HCT116 (cell line): ENCODE data around the gene HYLS1.

Experiments used
- ATF3 ChIP-seq: IDR thresholded peaks from 2 replicates; pipeline ENCODE4 v1.6.1; 2012
- CTCF ChIP-seq, 3 experiments: fragments of 200-600 bp in 1 of 3; sonication (generic) in 1 of 3; IDR thresholded peaks in 2 of 3; conservative IDR thresholded peaks in 1 of 3; 2 replicates each; pipeline ENCODE4 v1.5.1; 2012 to 2017; ENCODE audit warnings: low read depth in 2 of 3, low read length in 2 of 3, antibody characterized with exemption in 1 of 3, borderline replicate concordance in 1 of 3, control low read depth in 1 of 3, mild to moderate bottlenecking in 1 of 3, mixed read lengths in 1 of 3, mixed run types in 1 of 3, moderate library complexity in 1 of 3; ENCODE audit not compliant: insufficient read depth in 1 of 3
- EGR1 ChIP-seq: IDR thresholded peaks from 2 replicates; pipeline ENCODE4 v1.6.1; 2012; ENCODE audit warnings: low read depth
- JUND ChIP-seq: IDR thresholded peaks from 2 replicates; pipeline ENCODE4 v1.6.1; 2012
- MAX ChIP-seq: IDR thresholded peaks from 2 replicates; pipeline ENCODE4 v1.6.1; 2012
- POLR2A ChIP-seq: IDR thresholded peaks from 2 replicates; pipeline ENCODE4 v1.7.0; 2011; ENCODE audit warnings: borderline replicate concordance; ENCODE audit not compliant: insufficient read depth, insufficient read length; ENCODE audit errors: extremely low read depth
- POLR2AphosphoS5 ChIP-seq: IDR thresholded peaks from 2 replicates; pipeline ENCODE4 v1.6.1; 2011; ENCODE audit warnings: mild to moderate bottlenecking, low read depth, low read length, moderate library complexity
- SRF ChIP-seq: IDR thresholded peaks from 2 replicates; pipeline ENCODE4 v1.6.1; 2012; ENCODE audit warnings: low read depth

- no peak for TF ChIP-seq MAX
- no peak for TF ChIP-seq SRF
- no peak for TF ChIP-seq CTCF (IDR thresholded peaks at IDR 0.05 in 2 of 3, conservative IDR thresholded peaks at IDR 0.05 in 1 of 3; ENCODE audit: borderline replicate concordance in 1 of 3, insufficient read depth in 1 of 3, low read depth in 2 of 3, low read length in 2 of 3)
- TF ChIP-seq ATF3 = no peak
- TF ChIP-seq POLR2A = no peak
- TF ChIP-seq JUND = no peak
- no peak for TF ChIP-seq EGR1
- TF ChIP-seq POLR2AphosphoS5 = no peak
These were observed 41.3 kb upstream of the HYLS1 start for GRCh38 chr11:125846188-125846587.
